ENCODE measurements around the gene NRM.
"Not testable (repeated sequence)": the region's sequence is repeated elsewhere in the genome, so short reads cannot be mapped to it uniquely, and the experiment has no call there.

Gene NRM

DNA sequence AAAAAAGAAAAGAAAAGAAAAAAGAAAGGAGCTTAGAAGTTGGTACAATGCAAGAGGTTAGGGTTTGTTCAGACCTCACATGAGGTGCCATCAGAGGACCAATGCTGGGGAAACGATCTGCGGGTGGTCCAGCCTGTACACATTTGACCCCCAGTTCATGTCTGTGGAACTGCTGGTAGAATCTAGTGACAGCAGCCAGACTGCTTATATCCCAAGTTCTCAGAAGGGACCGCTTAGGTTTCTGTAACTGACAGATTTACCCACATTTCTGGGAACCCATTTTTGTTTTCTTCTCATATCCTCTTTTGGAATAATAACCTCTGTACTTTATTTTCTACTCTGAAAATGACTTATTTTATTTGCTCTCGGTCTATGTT is 9.0 kb downstream of the NRM start:
- H3K9ac ChIP-seq (ENCODE audit: low read length in 2 of 2) = peak overlapping the region; percentile 94 to 97
- peaks cover 71% of the 10 kb centered on the region for H3K4me1 ChIP-seq (ENCODE audit: control insufficient read depth, insufficient read depth, low read length)
- H3K9me3 ChIP-seq (ENCODE audit: control insufficient read depth in 2 of 2, low read length in 2 of 2) = no peaks in the 10 kb centered on the region
- peaks cover 13 to 23% of the 10 kb centered on the region in 2 donors for H3K36me3 ChIP-seq (ENCODE audit: control insufficient read depth in 2 of 2, insufficient read depth in 2 of 2, low read length in 2 of 2)
- peak overlapping the region; percentile 78 to 96 for H3K4me3 ChIP-seq (ENCODE audit: low read length in 2 of 2)
- peak overlapping the region; percentile 98 for H3K27ac ChIP-seq (ENCODE audit: low read length)
- H3K27me3 ChIP-seq (ENCODE audit: control insufficient read depth in 1 of 2, insufficient read depth in 2 of 2, low read length in 2 of 2) = no peaks in the 10 kb centered on the region

DNA sequence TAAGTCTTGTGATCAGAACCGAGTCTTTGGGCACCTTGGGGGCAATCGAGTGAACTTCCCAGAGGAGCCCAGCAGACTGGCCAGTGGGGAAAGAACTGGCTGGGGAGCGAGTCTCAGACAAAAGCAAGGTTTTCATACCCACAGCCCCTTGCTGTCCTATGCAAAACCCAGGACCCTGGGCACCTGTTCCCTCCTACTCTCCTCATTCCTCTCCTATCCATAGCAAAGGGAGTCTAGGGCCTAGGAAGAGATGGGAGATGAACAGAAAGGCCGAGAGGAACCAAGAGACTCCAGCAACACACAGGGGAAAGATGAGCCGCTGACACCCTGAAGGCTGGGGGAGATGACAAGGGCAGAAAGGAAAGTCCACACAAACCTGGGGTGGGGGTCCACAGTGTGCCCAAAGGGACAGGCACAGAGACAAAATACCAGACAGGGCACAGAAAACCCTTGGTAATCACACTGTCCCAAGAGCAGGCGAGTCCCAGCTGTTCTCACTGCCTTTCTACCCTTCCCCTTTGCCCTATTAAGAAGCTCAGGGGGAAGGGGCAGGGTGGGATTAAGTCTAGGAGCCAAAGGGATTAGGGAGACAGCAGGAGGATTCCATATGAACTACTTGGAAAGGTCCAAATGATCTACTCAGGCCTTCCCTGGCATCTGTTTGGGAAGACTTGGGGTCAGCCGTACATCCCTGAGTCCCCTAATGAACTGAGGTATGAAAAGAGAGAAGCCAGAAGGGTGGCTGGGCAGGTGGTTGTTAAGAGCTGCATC is 10.8 kb downstream of the NRM start:
- peaks cover 57% of the 10 kb centered on the region for H3K4me1 ChIP-seq (ENCODE audit: control insufficient read depth, insufficient read depth, low read length)
- H3K36me3 ChIP-seq (ENCODE audit: control insufficient read depth in 2 of 2, insufficient read depth in 2 of 2, low read length in 2 of 2) = peaks cover 24 to 34% of the 10 kb centered on the region in 2 donors
- H3K9me3 ChIP-seq (ENCODE audit: control insufficient read depth in 2 of 2, low read length in 2 of 2) = no peaks in the 10 kb centered on the region
- H3K27ac ChIP-seq (ENCODE audit: low read length) = peak overlapping the region; percentile 98
- H3K4me3 ChIP-seq (ENCODE audit: low read length in 2 of 2) = peak overlapping the region; percentile 1 to 96
- no peaks in the 10 kb centered on the region for H3K27me3 ChIP-seq (ENCODE audit: control insufficient read depth in 1 of 2, insufficient read depth in 2 of 2, low read length in 2 of 2)
- peak overlapping the region; percentile 8 to 64 for H3K9ac ChIP-seq (ENCODE audit: low read length in 2 of 2)

DNA sequence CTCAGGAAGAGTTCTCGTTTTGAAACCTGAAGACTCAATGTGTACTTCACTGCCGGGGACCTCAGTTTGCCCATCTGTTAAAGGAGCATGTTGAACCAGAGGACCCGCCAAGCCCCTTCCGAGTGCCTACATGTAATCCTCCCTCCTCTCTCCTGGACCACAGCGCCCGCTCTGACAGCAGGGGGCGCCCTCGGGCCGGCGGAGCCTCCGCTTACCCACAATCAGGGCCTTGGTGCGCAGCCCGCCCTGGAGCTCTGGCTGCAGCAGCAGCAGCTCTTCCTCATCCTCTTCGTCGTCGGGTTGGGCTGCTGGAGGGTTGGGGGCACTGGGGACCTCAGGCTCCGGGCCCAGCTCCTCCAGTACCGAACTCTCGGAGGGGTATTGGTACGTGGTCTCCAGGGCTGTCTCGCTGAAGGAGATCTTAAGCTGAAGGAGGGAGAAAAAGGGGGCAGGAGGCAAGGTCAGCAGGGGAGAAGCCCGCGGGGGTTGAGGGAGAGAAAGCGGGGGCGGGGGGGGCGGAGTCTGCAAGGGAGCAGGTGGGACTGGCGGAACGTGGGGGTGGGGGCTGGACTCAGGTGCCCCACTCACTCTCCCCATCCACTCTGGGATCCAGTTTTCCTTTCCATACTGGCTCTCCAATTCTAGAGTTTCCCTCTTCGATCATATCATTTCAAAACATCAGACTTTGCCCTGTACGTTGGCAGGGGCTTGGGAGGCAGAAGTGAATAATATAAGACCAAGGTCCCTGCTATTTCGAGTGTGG is 11.6 kb downstream of the NRM start:
- peaks cover 24 to 34% of the 10 kb centered on the region in 2 donors for H3K36me3 ChIP-seq (ENCODE audit: control insufficient read depth in 2 of 2, insufficient read depth in 2 of 2, low read length in 2 of 2)
- peak overlapping the region; percentile 98 for H3K27ac ChIP-seq (ENCODE audit: low read length)
- H3K9ac ChIP-seq (ENCODE audit: low read length in 2 of 2) = peak overlapping the region in 1 of 2 donors; percentile 64
- peaks cover 50% of the 10 kb centered on the region for H3K4me1 ChIP-seq (ENCODE audit: control insufficient read depth, insufficient read depth, low read length)
- H3K9me3 ChIP-seq (ENCODE audit: control insufficient read depth in 2 of 2, low read length in 2 of 2) = no peaks in the 10 kb centered on the region
- no peaks in the 10 kb centered on the region for H3K27me3 ChIP-seq (ENCODE audit: control insufficient read depth in 1 of 2, insufficient read depth in 2 of 2, low read length in 2 of 2)
- peak overlapping the region in 1 of 2 donors; percentile 96 for H3K4me3 ChIP-seq (ENCODE audit: low read length in 2 of 2)

DNA sequence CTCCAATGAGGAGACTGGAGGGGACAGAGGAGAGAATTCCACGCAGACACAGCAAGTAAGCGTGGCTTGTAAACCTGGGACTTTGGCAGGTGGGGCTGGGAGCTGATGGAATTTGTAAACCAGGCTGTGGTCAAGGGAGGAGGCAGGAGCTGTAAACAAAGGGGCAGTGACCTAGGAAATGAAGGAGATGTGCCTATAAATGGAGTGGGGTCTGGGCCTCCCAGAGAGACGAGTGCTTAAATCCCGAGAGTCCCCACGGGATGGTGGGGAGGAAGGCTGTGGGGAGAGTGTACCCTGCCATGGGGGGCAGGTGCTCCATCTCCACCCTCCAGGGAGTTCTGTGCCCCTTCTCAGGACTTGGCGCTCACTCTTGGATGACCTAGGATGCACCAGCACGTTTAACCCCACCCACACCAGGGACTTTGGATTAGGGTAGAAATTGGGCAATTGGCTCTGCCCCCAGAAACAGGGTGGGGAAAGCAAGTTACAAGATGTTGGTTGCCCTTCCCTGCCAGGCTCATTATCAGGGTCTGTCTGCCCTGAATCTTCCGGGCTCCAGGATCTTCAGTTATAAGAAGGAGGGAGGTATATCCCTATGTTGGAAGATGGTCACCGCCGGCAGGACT is 14.0 kb downstream of the NRM start:
- Histone ChIP-seq H3K36me3 (ENCODE audit: control insufficient read depth in 2 of 2, insufficient read depth in 2 of 2, low read length in 2 of 2) (peaks cover 24 to 34% of the 10 kb centered on the region in 2 donors), H3K9me3 (ENCODE audit: control insufficient read depth in 2 of 2, low read length in 2 of 2) (no peaks in the 10 kb centered on the region), H3K27ac (ENCODE audit: low read length) (peak overlapping the region; percentile 6), H3K27me3 (ENCODE audit: control insufficient read depth in 1 of 2, insufficient read depth in 2 of 2, low read length in 2 of 2) (no peaks in the 10 kb centered on the region), H3K9ac (ENCODE audit: low read length in 2 of 2) (peak overlapping the region in 1 of 2 donors; percentile 36), H3K4me1 (ENCODE audit: control insufficient read depth, insufficient read depth, low read length) (peaks cover 36% of the 10 kb centered on the region), H3K4me3 (ENCODE audit: low read length in 2 of 2) (no peak overlapping the region)

DNA sequence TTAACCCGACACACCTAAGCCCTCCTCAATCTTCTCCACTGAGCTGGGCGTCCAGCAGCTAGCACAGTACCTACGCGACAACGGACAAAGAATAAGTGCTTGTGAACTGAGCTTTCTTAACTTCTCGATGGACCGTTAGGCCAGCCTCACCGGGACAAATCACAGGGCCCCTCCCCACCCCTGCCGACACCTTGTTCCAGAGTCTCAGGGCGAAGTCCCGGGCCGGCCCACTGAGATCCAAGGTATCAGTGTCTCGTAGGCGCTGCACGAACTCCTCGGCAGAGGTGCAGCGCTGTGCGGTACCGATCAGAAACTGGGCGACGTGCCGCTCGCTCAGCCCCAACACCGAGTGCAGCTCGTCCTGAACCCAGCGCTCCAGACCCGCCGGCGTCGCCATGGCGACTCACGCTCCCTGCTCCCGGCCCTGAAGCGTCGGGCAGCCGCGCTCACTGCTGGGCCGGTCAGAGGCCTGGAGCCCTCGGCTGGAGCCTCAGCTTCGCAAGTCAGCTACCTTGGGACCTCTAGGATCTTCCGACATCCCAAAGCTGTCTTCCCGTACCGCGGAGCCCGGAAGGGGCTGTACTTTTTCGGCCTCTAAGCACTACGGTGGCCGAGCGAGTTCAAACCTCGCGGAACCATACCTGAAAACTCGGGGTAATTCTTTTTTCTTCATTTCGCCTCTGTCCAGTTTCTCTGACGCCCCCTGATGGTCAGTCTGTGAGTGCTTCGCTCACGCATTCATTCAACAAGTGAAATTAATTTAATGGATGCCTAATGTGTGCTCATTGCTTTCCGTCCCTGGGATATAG is 18.1 kb downstream of the NRM start, which contains the start of gene DHX16:
TSS of gene DHX16 (minus strand) at position 562 of the 809 bp plus-strand sequence. CDS start at position 397, 165 bp downstream.
- H3K27me3 ChIP-seq (ENCODE audit: control insufficient read depth in 1 of 2, insufficient read depth in 2 of 2, low read length in 2 of 2) = no peaks in the 10 kb centered on the region
- no peaks in the 10 kb centered on the region for H3K9me3 ChIP-seq (ENCODE audit: control insufficient read depth in 2 of 2, low read length in 2 of 2)
- peak within 1 kb of the TSS; percentile 58 for H3K27ac ChIP-seq (ENCODE audit: low read length)
- peaks cover 14% of the 10 kb centered on the region for H3K4me1 ChIP-seq (ENCODE audit: control insufficient read depth, insufficient read depth, low read length)
- H3K36me3 ChIP-seq (ENCODE audit: control insufficient read depth in 2 of 2, insufficient read depth in 2 of 2, low read length in 2 of 2) = peaks cover 28 to 40% of the 10 kb centered on the region in 2 donors
- peak within 1 kb of the TSS; percentile 99 to 100 for H3K4me3 ChIP-seq (ENCODE audit: low read length in 2 of 2)
- peak within 1 kb of the TSS; percentile 87 to 95 for H3K9ac ChIP-seq (ENCODE audit: low read length in 2 of 2)

DNA sequence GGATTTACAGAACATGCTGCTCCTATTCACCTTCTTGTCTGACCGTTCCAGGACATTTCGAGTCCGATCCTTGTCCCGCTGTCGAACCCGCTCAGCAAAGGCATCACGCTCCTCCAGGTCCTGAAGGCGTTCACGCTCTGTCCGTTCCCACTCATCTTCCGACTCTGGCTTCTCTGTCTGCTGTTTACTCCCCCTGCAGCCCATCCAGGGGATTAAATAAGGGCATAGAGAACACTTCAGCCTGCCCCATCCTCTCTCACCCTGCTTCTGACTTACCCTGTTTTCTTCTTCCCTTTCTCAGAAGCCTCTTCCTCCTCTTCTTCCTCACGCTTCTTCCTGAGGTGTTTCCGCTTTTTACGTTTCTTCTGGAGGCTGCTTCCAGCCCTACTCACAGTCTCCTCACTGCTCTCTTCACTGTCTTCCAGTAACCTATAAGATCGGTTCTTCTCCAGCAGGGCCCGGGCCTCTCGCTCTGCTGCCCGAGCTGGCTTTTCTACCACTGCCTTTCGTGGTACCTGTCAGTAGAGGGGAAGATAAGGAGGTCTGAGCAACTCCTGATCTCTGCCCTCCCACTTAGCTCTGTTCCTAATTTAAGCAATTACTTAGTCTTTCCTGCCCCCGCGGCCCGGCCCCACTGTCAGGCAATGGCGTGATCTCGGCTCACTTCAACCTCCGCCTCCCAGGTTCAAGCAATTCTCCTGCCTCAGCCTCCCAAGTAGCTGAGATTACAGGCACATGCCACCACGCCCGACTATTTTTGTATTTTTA is 19.8 kb downstream of the NRM start:
- no peaks in the 10 kb centered on the region for H3K9me3 ChIP-seq (ENCODE audit: control insufficient read depth in 2 of 2, low read length in 2 of 2)
- H3K36me3 ChIP-seq (ENCODE audit: control insufficient read depth in 2 of 2, insufficient read depth in 2 of 2, low read length in 2 of 2) = peaks cover 18 to 27% of the 10 kb centered on the region in 2 donors
- H3K9ac ChIP-seq (ENCODE audit: low read length in 2 of 2) = no peak overlapping the region
- peaks cover 14% of the 10 kb centered on the region for H3K4me1 ChIP-seq (ENCODE audit: control insufficient read depth, insufficient read depth, low read length)
- H3K4me3 ChIP-seq (ENCODE audit: low read length in 2 of 2) = peak overlapping the region in 1 of 2 donors; percentile 15
- H3K27me3 ChIP-seq (ENCODE audit: control insufficient read depth in 1 of 2, insufficient read depth in 2 of 2, low read length in 2 of 2) = no peaks in the 10 kb centered on the region
- no peak overlapping the region for H3K27ac ChIP-seq (ENCODE audit: low read length)

DNA sequence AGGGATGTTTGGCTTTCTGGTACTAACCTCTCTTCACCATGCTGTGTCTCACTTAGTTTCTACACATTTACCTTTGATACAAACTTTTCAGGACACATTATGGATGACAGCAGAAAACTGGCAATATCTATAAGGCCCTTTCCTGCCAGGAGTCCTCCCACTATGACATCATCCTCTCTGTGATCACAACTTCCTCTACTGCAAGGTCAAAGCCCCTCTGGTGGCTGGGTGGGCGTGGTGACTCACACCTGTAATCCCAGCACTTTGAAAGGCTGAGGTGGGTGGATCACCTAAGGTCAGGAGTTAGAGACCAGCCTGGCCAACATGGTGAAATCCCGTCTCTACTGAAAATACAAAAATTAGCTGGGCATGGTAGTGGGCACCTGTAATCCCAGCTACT is 24.5 kb downstream of the NRM start:
- not testable (repeated sequence) for H3K4me3 ChIP-seq (ENCODE audit: low read length in 2 of 2); H3K9me3 ChIP-seq (ENCODE audit: control insufficient read depth in 2 of 2, low read length in 2 of 2); H3K27ac ChIP-seq (ENCODE audit: low read length); H3K4me1 ChIP-seq (ENCODE audit: control insufficient read depth, insufficient read depth, low read length); H3K9ac ChIP-seq (ENCODE audit: low read length in 2 of 2); H3K27me3 ChIP-seq (ENCODE audit: control insufficient read depth in 1 of 2, insufficient read depth in 2 of 2, low read length in 2 of 2)
- H3K36me3 ChIP-seq (ENCODE audit: control insufficient read depth in 2 of 2, insufficient read depth in 2 of 2, low read length in 2 of 2) = peaks cover 54 to 59% of the 10 kb centered on the region in 2 donors

DNA sequence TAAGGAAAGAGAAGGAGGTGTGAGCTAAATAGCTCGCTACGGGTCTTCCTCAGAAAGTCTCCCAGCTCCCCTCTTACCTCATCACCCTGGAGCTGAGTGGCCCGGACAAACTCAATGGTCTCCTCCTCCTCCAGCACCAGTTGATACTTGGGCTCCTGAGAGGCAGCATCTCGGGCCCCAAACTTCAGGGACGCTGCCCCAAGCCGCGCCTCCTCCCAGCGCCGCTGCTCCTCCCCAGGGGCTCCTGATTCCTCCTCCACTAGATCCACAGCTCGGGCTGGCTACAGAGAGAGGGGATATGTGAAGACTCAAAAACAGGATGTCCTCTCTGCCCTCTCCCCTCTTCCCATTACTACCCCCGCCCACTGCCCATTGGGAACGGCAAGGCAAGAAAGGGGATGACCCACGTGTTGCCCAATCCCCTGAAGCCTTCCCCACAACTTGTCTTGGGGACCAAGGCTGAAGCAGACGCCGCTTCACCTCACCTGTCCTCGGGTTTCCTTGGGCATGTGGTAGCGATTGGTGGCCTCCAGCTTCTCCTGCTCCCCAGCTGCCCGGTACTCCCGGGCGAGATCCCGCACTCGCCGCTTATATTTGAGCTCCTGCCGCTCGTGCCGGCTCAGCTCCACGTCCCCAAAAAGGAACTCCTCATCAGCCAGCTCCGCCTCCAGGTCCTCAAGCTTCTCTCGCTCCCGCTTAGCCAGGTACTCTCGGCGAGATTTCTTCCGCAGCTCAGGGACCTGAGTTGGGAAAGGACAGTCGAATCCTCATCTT is 25.6 kb downstream of the NRM start:
- Histone ChIP-seq H3K4me3 (ENCODE audit: low read length in 2 of 2) (no peak overlapping the region), H3K36me3 (ENCODE audit: control insufficient read depth in 2 of 2, insufficient read depth in 2 of 2, low read length in 2 of 2) (peaks cover 48 to 49% of the 10 kb centered on the region in 2 donors), H3K9ac (ENCODE audit: low read length in 2 of 2) (no peak overlapping the region), H3K4me1 (ENCODE audit: control insufficient read depth, insufficient read depth, low read length) (no peaks in the 10 kb centered on the region), H3K27me3 (ENCODE audit: control insufficient read depth in 1 of 2, insufficient read depth in 2 of 2, low read length in 2 of 2) (no peaks in the 10 kb centered on the region), H3K9me3 (ENCODE audit: control insufficient read depth in 2 of 2, low read length in 2 of 2) (no peaks in the 10 kb centered on the region), H3K27ac (ENCODE audit: low read length) (no peak overlapping the region)

DNA sequence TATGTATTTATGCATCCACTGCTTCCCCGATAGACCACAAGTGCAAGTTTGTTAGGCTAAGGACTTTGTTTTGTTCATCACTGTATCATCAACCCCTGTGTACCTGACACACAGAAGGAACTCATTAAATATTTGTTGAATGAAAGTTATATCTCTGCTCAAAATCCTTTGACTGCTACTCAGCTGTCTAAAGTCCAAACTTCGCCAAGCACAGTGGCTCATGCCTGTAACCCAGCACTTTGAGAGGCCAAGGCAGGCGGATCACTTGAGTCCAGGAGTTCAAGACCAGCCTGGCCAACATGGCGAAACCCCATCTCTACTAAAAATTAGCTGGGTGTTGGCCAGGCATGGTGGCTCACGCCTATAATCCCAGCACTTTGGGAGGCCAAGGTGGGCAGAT is 32.9 kb downstream of the NRM start:
- H3K9ac ChIP-seq (ENCODE audit: low read length in 2 of 2); H3K9me3 ChIP-seq (ENCODE audit: control insufficient read depth in 2 of 2, low read length in 2 of 2); H3K27me3 ChIP-seq (ENCODE audit: control insufficient read depth in 1 of 2, insufficient read depth in 2 of 2, low read length in 2 of 2); H3K4me1 ChIP-seq (ENCODE audit: control insufficient read depth, insufficient read depth, low read length); H3K4me3 ChIP-seq (ENCODE audit: low read length in 2 of 2); H3K27ac ChIP-seq (ENCODE audit: low read length): not testable (repeated sequence)
- H3K36me3 ChIP-seq (ENCODE audit: control insufficient read depth in 2 of 2, insufficient read depth in 2 of 2, low read length in 2 of 2) = peaks cover 79 to 85% of the 10 kb centered on the region in 2 donors
